A549 treated with ZK216348 at 1 μM for 4 hours (cell line): ENCODE measurements around the gene ADAT1. TPM values are rescaled to one million over a fixed set of nuclear protein-coding genes. Genes with fewer than 3 reads are reported as not detected.

Source experiments
- total RNA-seq: library from RNA; stranded (reverse); fragments of 200-300 nt; extraction: Qiagen RNA extraction; gene quantifications from 5 replicates; pipeline ENCODE4 v1.2.3, GENCODE V29; 2022; ENCODE audit warnings: low read depth

Gene ADAT1
- 25.9 to 39.9 TPM (median 38.3 TPM) in 5 replicates for total RNA-seq

GRCh38 chr16:75622761-75623605, at the start of gene ADAT1:
Gene ADAT1, minus strand, starts transcription at chr16:75623281. Its CDS starts 2,482 bp downstream, at chr16:75620799.

DNA sequence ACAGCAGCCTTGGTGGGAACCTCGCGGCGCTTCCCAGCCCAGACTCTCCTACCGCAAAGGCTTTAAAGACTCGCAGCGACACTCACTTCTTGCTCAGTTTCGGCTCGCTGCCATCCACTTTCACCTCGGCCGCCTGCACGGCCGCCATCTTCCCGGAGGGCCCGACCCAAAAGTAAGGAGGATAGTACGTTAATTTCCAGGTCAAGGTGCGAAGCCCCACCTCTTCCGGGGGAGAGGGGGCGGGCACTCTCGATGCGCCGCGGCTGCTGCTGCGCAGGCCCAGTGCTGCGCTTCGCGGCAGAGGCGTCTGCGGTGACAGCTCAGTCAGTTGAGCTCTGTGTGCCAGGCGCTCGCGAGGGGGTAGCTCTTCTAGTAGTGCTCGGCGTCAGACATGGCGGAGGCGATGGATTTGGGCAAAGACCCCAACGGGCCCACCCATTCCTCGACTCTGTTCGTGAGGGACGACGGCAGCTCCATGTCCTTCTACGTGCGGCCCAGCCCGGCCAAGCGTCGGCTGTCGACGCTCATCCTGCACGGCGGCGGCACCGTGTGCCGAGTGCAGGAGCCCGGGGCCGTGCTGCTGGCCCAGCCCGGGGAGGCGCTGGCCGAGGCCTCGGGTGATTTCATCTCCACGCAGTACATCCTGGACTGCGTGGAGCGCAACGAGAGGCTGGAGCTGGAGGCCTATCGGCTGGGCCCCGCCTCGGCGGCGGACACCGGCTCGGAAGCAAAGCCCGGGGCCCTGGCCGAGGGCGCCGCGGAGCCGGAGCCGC, 24.6 kb upstream of the ADAT1 start, which contains the start of the genes KARS1 and TERF2IP:
KARS1 (minus strand) TSS at position 174 of the 773 bp plus-strand sequence; CDS start at position 148, 26 bp downstream.
TERF2IP (plus strand) TSS at position 282 of the 773 bp plus-strand sequence; CDS start at position 392, 110 bp downstream.

DNA sequence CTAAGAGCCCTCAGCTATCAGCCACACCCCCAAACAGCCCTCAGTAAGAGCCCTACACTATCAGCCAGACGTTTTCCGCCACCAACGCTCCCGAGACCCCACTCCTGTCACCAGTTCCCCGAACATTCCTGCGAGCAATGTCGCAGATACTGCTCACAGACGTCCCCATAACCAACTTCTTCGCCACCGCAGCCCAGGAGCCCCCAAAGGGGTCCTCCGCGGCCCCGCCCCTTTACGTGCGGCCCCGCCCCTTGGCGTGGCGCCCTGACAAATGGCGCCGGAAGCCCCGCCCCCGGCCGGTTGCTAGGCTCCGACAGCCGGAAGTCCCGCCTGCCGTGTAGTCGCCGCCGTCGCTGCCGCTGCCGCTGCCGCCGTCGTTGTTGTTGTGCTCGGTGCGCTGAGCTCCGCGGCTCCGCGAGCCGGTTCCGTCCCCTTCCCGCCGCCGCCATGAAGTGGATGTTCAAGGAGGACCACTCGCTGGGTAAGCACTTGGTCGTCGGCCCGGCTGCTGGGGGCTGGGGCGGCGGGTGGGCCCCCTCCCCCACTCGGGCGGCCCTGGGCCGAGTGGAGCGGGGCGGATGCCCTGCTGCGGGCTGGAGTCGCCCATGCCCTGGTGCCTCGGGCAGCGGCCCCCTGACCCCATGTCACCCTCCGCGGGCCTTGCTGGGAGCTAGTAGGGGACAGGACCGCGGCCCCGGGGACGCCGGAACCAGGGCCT, 56.9 kb downstream of the ADAT1 start, which contains the start of gene GABARAPL2:
GABARAPL2 (plus strand) TSS at position 340 of the 718 bp plus-strand sequence; CDS start at position 448, 108 bp downstream.

GRCh38 chr16:75555707-75556430, 67.2 kb downstream of the ADAT1 start, which contains the start of gene TMEM231:
Gene TMEM231, minus strand, starts transcription at chr16:75556252. Its CDS starts 43 bp downstream, at chr16:75556209.

Other genes starting within 250 kb of the ADAT1 start
- gene CFDP1, start 189.8 kb downstream of the ADAT1 start, total RNA-seq = 55.6 to 88.5 TPM (median 63.8 TPM) in 5 replicates
- gene TMEM170A, start 158.6 kb downstream of the ADAT1 start, total RNA-seq = 10.7 to 17.8 TPM (median 14.9 TPM) in 5 replicates
- 0.13 to 0.22 TPM (median 0.15 TPM) in 4 of 5 replicates, not detected in the other for gene CHST6, start 127.8 kb downstream of the ADAT1 start, total RNA-seq
- gene CHST5, start 87.2 kb downstream of the ADAT1 start, total RNA-seq = 0.08 TPM in 1 of 5 replicates, not detected in the others
- gene TMEM231, start 67.0 kb downstream of the ADAT1 start, total RNA-seq = 7.1 to 10.3 TPM (median 8.8 TPM) in 5 replicates
- 78.4 to 100 TPM (median 93.8 TPM) in 5 replicates for gene GABARAPL2, start 56.9 kb downstream of the ADAT1 start, total RNA-seq
- gene KARS1, start 24.4 kb upstream of the ADAT1 start, total RNA-seq = 158 to 171 TPM (median 168 TPM) in 5 replicates
- 42.2 to 49.4 TPM (median 44.0 TPM) in 5 replicates for gene TERF2IP, start 24.5 kb upstream of the ADAT1 start, total RNA-seq
- not detected in 5 replicates for gene CPHXL2, start 53.7 kb upstream of the ADAT1 start, total RNA-seq
- gene DUXB, start 78.2 kb upstream of the ADAT1 start, total RNA-seq = not detected in 5 replicates
- gene CPHXL, start 103.2 kb upstream of the ADAT1 start, total RNA-seq = not detected in 5 replicates